Measurements from ENCODE around the gene DACT2. TPM values are rescaled to one million over a fixed set of nuclear protein-coding genes. Genes with fewer than 3 reads are reported as not detected.

DACT2 gene
- total and polyA plus RNA-seq, 10 of the 15 experiments (the other 5 are each of a cell fraction or from before 2014, with no cell fraction given) = not detected

DNA sequence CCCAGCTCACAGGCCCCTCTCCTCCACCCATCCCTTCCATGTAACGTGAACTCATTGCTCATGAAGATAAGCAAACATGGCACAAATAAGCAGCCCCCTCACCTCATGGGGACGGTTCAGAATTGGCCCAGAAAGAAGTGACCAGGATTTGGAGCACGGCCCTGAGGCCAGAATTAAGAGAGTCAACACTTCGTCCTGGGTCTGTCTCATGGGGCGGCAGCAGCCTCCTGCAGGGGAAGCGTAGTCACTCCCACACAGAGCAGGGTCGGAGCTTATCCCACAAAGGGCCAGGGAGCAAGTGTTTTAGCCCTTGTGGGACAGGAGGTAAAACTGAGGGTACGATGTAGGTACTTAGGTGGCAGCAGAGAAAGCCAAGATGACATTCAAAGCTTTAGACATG lies 28.6 kb upstream of the DACT2 start:
- RAD21 ChIA-PET (ENCODE audit: unreplicated experiment) = no interaction called here
- no peak for FAIRE-seq
- Histone ChIP-seq H3K27me3 (replicated peaks in 1 of 2; ENCODE audit: control insufficient read depth in 2 of 2, insufficient read depth in 2 of 2, low read length in 1 of 2) (no peaks in the 10 kb centered on the region), H3K36me3 (ENCODE audit: control insufficient read depth in 2 of 2, insufficient read depth in 2 of 2, low read length in 1 of 2) (no peaks in the 10 kb centered on the region), H3K79me2 (ENCODE audit: control insufficient read depth, insufficient read depth, low read length) (no peaks in the 10 kb centered on the region), H3K9ac (ENCODE audit: control insufficient read depth, insufficient read depth, low read length) (no peak overlapping the region), H3K27ac (ENCODE audit: control insufficient read depth, insufficient read depth) (no peak overlapping the region), H3K9me3 (replicated peaks; ENCODE audit: control insufficient read depth, insufficient read depth, low read length) (no peaks in the 10 kb centered on the region; the same call in 2 of the 3 replicates), H3K4me1 (ENCODE audit: control insufficient read depth, insufficient read depth, low read length) (no peaks in the 10 kb centered on the region), H2AFZ (ENCODE audit: control insufficient read depth, low read depth, low read length) (no peak overlapping the region), H3K4me2 (ENCODE audit: control insufficient read depth, insufficient read depth) (no peak overlapping the region), H3K4me3 (no peak overlapping the region), H4K20me1 (ENCODE audit: control insufficient read depth, insufficient read depth) (no peaks in the 10 kb centered on the region)
- BruUV-seq (replicated peaks) = no TSS peak
- no peak for ATAC-seq
- intact Hi-C loops (cut with micrococcal nuclease; ENCODE audit: unreplicated experiment) = no loop called here
- in situ Hi-C loops (cut with MboI) = no loop called here
- DNase-seq (ENCODE audit: low read depth, low spot score) = no peak
- TF ChIP-seq KLF5 (IDR thresholded peaks at IDR 0.05; ENCODE audit: partially characterized antibody) = no peak
- no peak for TF ChIP-seq TCF7 (IDR thresholded peaks at IDR 0.05; ENCODE audit: borderline replicate concordance)
- TF ChIP-seq BMI1 (IDR thresholded peaks at IDR 0.05; ENCODE audit: borderline replicate concordance) = no peak
- no peak for TF ChIP-seq TBL1XR1 (IDR thresholded peaks at IDR 0.05; ENCODE audit: low read depth, low read length)
- POLR2A ChIA-PET = no interaction called here
- SMC1A ChIA-PET (ENCODE audit: uncharacterized antibody, unreplicated experiment) = no interaction called here
- CTCF ChIA-PET = no interaction called here
- 13% methylated on average over 8 of the region's 8 CpGs for WGBS (ENCODE audit: insufficient coverage, insufficient replicate concordance, low lambda C conversion rate, missing lambda C conversion rate)

DNA sequence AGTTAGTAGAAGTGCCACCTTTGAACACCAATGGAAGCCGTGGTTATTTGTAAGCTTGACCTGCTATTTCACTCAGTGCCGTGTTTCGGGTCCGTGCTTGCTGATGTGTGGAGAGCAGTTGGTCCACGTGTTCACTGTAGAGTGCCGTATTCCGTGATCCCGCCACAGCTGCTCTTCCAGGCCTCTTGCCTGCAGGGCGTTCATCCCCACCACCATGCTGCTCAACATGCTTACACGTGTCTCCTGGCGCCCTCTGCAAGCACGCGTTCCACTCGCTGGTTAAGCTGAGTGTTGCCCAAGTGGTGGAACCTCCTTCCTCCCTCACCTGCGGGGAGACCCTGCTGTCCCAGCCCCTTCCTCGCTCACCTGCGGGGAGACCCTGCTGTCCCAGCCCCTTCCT lies 28.0 kb upstream of the DACT2 start:
- intact Hi-C loops (cut with micrococcal nuclease; ENCODE audit: unreplicated experiment) (no loop called here), in situ Hi-C loops (cut with MboI) (no loop called here)
- WGBS (ENCODE audit: insufficient coverage, insufficient replicate concordance, low lambda C conversion rate, missing lambda C conversion rate) = 53% methylated on average over 16 of the region's 17 CpGs
- RAD21 ChIA-PET (ENCODE audit: unreplicated experiment) = no interaction called here
- Histone ChIP-seq H3K9me3 (replicated peaks; ENCODE audit: control insufficient read depth, insufficient read depth, low read length) (no peaks in the 10 kb centered on the region; the same call in 2 of the 3 replicates), H3K4me3 (no peak overlapping the region), H3K9ac (ENCODE audit: control insufficient read depth, insufficient read depth, low read length) (no peak overlapping the region), H3K79me2 (ENCODE audit: control insufficient read depth, insufficient read depth, low read length) (no peaks in the 10 kb centered on the region), H3K4me1 (ENCODE audit: control insufficient read depth, insufficient read depth, low read length) (no peaks in the 10 kb centered on the region), H2AFZ (ENCODE audit: control insufficient read depth, low read depth, low read length) (no peak overlapping the region), H3K27me3 (replicated peaks in 1 of 2; ENCODE audit: control insufficient read depth in 2 of 2, insufficient read depth in 2 of 2, low read length in 1 of 2) (no peaks in the 10 kb centered on the region), H4K20me1 (ENCODE audit: control insufficient read depth, insufficient read depth) (no peaks in the 10 kb centered on the region), H3K36me3 (ENCODE audit: control insufficient read depth in 2 of 2, insufficient read depth in 2 of 2, low read length in 1 of 2) (no peaks in the 10 kb centered on the region), H3K27ac (ENCODE audit: control insufficient read depth, insufficient read depth) (no peak overlapping the region), H3K4me2 (ENCODE audit: control insufficient read depth, insufficient read depth) (no peak overlapping the region)
- no peak for FAIRE-seq
- CTCF ChIA-PET = no interaction called here
- no TSS peak for BruUV-seq (replicated peaks)
- ATAC-seq = no peak
- POLR2A ChIA-PET = no interaction called here
- SMC1A ChIA-PET (ENCODE audit: uncharacterized antibody, unreplicated experiment) = no interaction called here
- DNase-seq (ENCODE audit: low read depth, low spot score) = no peak
- TF ChIP-seq SMC3 (IDR thresholded peaks at IDR 0.05; ENCODE audit: borderline replicate concordance, low read length) = no peak
- TF ChIP-seq RCOR1 (conservative IDR thresholded peaks at IDR 0.05; ENCODE audit: low read depth, low read length) = no peak
- TF ChIP-seq LARP7 (IDR thresholded peaks at IDR 0.05) = no peak
- no peak for TF ChIP-seq ZSCAN29 (IDR thresholded peaks at IDR 0.05)
- TF ChIP-seq, protein P1, sequence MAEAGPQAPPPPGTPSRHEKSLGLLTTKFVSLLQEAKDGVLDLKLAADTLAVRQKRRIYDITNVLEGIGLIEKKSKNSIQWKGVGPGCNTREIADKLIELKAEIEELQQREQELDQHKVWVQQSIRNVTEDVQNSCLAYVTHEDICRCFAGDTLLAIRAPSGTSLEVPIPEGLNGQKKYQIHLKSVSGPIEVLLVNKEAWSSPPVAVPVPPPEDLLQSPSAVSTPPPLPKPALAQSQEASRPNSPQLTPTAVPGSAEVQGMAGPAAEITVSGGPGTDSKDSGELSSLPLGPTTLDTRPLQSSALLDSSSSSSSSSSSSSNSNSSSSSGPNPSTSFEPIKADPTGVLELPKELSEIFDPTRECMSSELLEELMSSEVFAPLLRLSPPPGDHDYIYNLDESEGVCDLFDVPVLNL (IDR thresholded peaks at IDR 0.05; ENCODE audit: low read depth, low read length) = no peak
- TF ChIP-seq TCF12 (IDR thresholded peaks at IDR 0.05; ENCODE audit: low read depth, low read length) = no peak
- TF ChIP-seq HCFC1 (IDR thresholded peaks at IDR 0.05; ENCODE audit: low read length) = no peak
- no peak for TF ChIP-seq EGR1 (IDR thresholded peaks at IDR 0.05; ENCODE audit: borderline replicate concordance in 1 of 2, low read depth in 2 of 2, low read length in 2 of 2)
- TF ChIP-seq ZNF24 (IDR thresholded peaks at IDR 0.05) = no peak
- no peak for TF ChIP-seq MYC (IDR thresholded peaks at IDR 0.05; ENCODE audit: insufficient read depth, insufficient read length, insufficient replicate concordance, low read length, severe bottlenecking)
- TF ChIP-seq, protein P2, sequence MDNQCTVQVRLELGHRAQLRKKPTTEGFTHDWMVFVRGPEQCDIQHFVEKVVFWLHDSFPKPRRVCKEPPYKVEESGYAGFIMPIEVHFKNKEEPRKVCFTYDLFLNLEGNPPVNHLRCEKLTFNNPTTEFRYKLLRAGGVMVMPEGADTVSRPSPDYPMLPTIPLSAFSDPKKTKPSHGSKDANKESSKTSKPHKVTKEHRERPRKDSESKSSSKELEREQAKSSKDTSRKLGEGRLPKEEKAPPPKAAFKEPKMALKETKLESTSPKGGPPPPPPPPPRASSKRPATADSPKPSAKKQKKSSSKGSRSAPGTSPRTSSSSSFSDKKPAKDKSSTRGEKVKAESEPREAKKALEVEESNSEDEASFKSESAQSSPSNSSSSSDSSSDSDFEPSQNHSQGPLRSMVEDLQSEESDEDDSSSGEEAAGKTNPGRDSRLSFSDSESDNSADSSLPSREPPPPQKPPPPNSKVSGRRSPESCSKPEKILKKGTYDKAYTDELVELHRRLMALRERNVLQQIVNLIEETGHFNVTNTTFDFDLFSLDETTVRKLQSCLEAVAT (IDR thresholded peaks at IDR 0.05) = no peak
- TF ChIP-seq, protein P3, sequence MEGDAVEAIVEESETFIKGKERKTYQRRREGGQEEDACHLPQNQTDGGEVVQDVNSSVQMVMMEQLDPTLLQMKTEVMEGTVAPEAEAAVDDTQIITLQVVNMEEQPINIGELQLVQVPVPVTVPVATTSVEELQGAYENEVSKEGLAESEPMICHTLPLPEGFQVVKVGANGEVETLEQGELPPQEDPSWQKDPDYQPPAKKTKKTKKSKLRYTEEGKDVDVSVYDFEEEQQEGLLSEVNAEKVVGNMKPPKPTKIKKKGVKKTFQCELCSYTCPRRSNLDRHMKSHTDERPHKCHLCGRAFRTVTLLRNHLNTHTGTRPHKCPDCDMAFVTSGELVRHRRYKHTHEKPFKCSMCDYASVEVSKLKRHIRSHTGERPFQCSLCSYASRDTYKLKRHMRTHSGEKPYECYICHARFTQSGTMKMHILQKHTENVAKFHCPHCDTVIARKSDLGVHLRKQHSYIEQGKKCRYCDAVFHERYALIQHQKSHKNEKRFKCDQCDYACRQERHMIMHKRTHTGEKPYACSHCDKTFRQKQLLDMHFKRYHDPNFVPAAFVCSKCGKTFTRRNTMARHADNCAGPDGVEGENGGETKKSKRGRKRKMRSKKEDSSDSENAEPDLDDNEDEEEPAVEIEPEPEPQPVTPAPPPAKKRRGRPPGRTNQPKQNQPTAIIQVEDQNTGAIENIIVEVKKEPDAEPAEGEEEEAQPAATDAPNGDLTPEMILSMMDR (IDR thresholded peaks at IDR 0.05 in 2 of 3, conservative IDR thresholded peaks at IDR 0.05 in 1 of 3; ENCODE audit: control insufficient read depth in 2 of 3, extremely low read depth in 1 of 3, insufficient read depth in 1 of 3, low read depth in 3 of 3, low read length in 3 of 3) = no peak
